Breast epithelium (tissue), 3 donors: ENCODE results near the gene NID2.

Source experiments
- CTCF ChIP-seq, 3 donors: fragments of 450-650 bp; IDR thresholded peaks; one replicate each; pipeline ENCODE4 v1.5.1; 2016 to 2017; ENCODE audit warnings: antibody characterized with exemption in 3 of 3, mild to moderate bottlenecking in 3 of 3, moderate library complexity in 3 of 3
- POLR2A ChIP-seq: fragments of 450-650 bp; IDR thresholded peaks from one replicate; pipeline ENCODE4 v1.6.1; 2016; ENCODE audit warnings: antibody characterized with exemption, mild to moderate bottlenecking, moderate library complexity
- POLR2AphosphoS5 ChIP-seq, 3 donors: sonication (generic); formaldehyde crosslinking; IDR thresholded peaks; one replicate each; pipeline ENCODE4 v1.6.1; 2017; ENCODE audit warnings: antibody characterized with exemption in 3 of 3

GRCh38 chr14:52112336-52113018 is 43.6 kb upstream of the NID2 start:
- TF ChIP-seq CTCF (IDR thresholded peaks at IDR 0.05), result no peak
- no peak for TF ChIP-seq POLR2AphosphoS5 (IDR thresholded peaks at IDR 0.05)
- TF ChIP-seq POLR2A, result no peak
